Subcutaneous adipose tissue (tissue), 4 donors: ENCODE data around the gene HPN. TPM values are rescaled to one million over a fixed set of nuclear protein-coding genes. Genes with fewer than 3 reads are reported as not detected.

Source experiments
- total RNA-seq, 4 donors: library from RNA; depleted of rRNA; stranded (reverse); fragments of >200 nt; gene quantifications; one replicate each; pipeline ENCODE4 v1.1.0, GENCODE V29; 2016
- TF ChIP-seq, protein P1 (sequence below): fragments of 450-650 bp; IDR thresholded peaks from one replicate; pipeline ENCODE4 v1.5.1; 2016; ENCODE audit warnings: low read depth, mild to moderate bottlenecking, control low read depth, antibody characterized with exemption, moderate library complexity

The HPN gene
- total RNA-seq, 4 donors from 2014 or later, result 0.17 to 3.8 (median 1.4) TPM

DNA sequence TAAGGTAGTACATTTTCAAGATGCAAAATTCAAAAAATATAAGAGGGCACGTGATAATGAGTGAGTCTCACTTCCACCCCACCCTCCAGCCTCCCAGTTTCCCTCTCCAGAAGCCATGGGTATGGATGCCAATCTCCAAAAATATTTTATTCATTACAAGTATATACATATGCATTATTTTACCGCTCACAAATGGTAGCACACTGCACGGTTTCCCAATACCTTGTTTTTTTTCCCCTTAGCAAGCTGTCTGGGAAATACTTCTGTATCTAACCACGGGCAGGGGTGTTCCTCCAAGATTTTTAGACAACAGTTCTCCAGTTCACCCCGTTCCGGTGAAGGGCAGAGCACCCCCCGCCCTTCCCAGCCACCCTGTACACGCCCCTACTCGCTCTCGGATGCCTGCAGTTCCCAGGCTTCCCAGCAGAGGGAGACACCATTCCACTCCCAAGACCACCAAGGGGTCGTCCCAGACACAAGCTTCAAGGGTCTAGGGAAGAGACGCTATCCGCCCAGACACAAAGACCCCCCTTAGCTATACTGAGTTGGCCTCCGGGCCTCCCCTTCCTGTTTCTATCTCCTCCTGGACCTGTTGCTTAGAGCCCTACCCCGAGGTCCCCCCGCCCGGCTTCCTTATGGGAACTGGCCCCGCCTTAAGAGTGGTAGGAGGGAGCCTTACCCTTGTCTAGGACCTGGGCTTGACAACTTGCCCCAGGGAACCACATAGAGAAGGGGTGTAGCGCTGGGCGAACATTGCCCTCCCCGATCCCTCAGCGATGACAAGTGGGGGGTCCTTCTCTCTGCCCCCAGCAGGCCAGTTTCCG, 73.0 kb downstream of the HPN start:
- TF ChIP-seq, protein P1, sequence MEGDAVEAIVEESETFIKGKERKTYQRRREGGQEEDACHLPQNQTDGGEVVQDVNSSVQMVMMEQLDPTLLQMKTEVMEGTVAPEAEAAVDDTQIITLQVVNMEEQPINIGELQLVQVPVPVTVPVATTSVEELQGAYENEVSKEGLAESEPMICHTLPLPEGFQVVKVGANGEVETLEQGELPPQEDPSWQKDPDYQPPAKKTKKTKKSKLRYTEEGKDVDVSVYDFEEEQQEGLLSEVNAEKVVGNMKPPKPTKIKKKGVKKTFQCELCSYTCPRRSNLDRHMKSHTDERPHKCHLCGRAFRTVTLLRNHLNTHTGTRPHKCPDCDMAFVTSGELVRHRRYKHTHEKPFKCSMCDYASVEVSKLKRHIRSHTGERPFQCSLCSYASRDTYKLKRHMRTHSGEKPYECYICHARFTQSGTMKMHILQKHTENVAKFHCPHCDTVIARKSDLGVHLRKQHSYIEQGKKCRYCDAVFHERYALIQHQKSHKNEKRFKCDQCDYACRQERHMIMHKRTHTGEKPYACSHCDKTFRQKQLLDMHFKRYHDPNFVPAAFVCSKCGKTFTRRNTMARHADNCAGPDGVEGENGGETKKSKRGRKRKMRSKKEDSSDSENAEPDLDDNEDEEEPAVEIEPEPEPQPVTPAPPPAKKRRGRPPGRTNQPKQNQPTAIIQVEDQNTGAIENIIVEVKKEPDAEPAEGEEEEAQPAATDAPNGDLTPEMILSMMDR, result no peak

DNA sequence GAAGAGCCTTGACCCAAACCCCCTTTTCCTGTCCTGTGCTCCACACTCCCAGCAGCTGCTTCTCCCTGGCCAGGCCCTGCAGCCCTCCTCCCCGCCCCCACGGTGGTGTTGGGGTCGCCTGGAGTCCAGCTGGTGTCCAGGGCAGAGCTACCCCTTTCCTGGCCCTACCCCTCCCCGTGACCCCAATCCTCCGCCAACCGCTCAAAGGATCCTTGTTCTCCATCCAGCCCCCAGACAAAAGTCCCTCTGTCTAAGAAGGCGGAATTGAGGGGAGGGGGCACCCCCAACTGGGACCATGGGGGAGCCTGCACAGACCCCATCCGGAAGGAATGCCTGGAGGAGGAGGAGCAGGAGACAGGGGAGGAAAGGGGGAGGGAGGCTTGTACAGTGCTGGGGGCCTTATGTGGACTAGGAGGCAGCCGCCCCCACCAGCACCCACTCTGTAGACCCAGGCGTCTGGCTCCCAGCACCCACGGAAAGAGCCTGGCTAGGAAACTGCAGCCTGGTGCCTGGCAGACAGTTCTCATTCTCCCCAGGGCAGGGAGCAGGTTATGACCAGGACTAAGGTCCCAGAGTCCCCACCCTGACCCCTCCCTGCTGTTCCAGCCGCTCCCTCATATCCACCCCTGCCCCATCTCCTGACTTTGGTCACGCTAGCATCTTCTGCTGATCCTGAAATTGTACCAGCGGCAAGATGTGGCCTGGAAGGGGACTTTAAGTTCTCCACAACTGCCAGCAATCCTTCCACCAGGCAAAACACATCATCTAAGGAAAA, 73.8 kb downstream of the HPN start, which contains the start of gene FXYD3:
Gene FXYD3, plus strand, starts transcription at position 647 of the 775 bp plus-strand sequence. CDS start 3,554 bp downstream, outside the sequence.
- TF ChIP-seq, protein P1, result no peak

Other genes with a start within 250 kb of the HPN start
- 1 to 10 TPM; 1.8 to 3.4 (median 2.4) TPM for gene ZNF30, start 114.8 kb upstream of the HPN start, total RNA-seq
- 10 to 100 TPM in 1 of 4 donors, 1 to 10 TPM in 3; 7.3 to 17.3 (median 7.7) TPM for gene ZNF792, start 77.5 kb upstream of the HPN start, total RNA-seq
- gene GRAMD1A, start 41.4 kb upstream of the HPN start, total RNA-seq, result 10 to 100 TPM; 27.6 to 55.9 (median 34.0) TPM
- 10 to 100 TPM in 1 of 4 donors, 1 to 10 TPM in 3; 8.5 to 18.1 (median 9.6) TPM for gene SCN1B, start 11.3 kb upstream of the HPN start, total RNA-seq
- 1 to 10 TPM in 2 of 4 donors, not detected in 2; 1.7 to 2.0 TPM for gene FXYD3, start 74.1 kb downstream of the HPN start, total RNA-seq
- 10 to 100 TPM; 11.6 to 34.1 (median 21.3) TPM for gene LGI4, start 93.3 kb downstream of the HPN start, total RNA-seq
- 100 to 1,000 TPM in 1 of 4 donors, 10 to 100 TPM in 3; 28.7 to 108 (median 37.8) TPM for gene FXYD1, start 97.1 kb downstream of the HPN start, total RNA-seq
- 1 to 10 TPM in 1 of 4 donors, not detected in 3; 1.1 TPM for gene FXYD7, start 101.5 kb downstream of the HPN start, total RNA-seq
- 100 to 1,000 TPM in 1 of 4 donors, 10 to 100 TPM in 3; 43.7 to 120 (median 52.4) TPM for gene FXYD5, start 113.0 kb downstream of the HPN start, total RNA-seq
- gene FAM187B, start 187.0 kb downstream of the HPN start, total RNA-seq, result not detected
- gene LSR, start 207.3 kb downstream of the HPN start, total RNA-seq, result 10 to 100 TPM in 1 of 4 donors, 1 to 10 TPM in 3; 4.0 to 15.8 (median 5.0) TPM
- 100 to 1,000 TPM in 2 of 4 donors, 10 to 100 TPM in 2; 42.4 to 121 (median 99.2) TPM for gene USF2, start 227.2 kb downstream of the HPN start, total RNA-seq
- gene HAMP, start 240.8 kb downstream of the HPN start, total RNA-seq, result not detected